Measurements from ENCODE around the gene PTPN18. TPM values are rescaled to one million over a fixed set of nuclear protein-coding genes. Genes with fewer than 3 reads are reported as not detected.

Gene PTPN18
- total and polyA plus RNA-seq, 8 donors, result 37.0 to 177 (median 55.5) TPM

- no peak for DNase-seq
- intact Hi-C loops (cut with DNase I; ENCODE audit: low total_unique reads), result no loop called here
- TF ChIP-seq CTCF (IDR thresholded peaks at IDR 0.05), result no peak
- TF ChIP-seq POLR2AphosphoS5 (IDR thresholded peaks at IDR 0.05), result no peak
- no peak for TF ChIP-seq EP300 (IDR thresholded peaks at IDR 0.05)
- no peak for TF ChIP-seq POLR2A (IDR thresholded peaks at IDR 0.05)
- Histone ChIP-seq H3K36me3 (peaks cover 0 to 10% (median 3%) of the 10 kb centered on the region in 4 donors), H3K27me3 (no peaks in the 10 kb centered on the region), H3K4me3 (no peak overlapping the region), H3K4me1 (peaks cover 14 to 44% (median 35%) of the 10 kb centered on the region in 4 donors), H3K9me3 (no peaks in the 10 kb centered on the region), H3K27ac (no peak overlapping the region)
- 44 to 71% (median 50%) methylated on average over 1 of the region's 1 CpG for WGBS, 5 donors
Observed at GRCh38 chr2:130354139-130354428, 1.8 kb upstream of the PTPN18 start.

GRCh38 chr2:130355172-130355577, 681 bp upstream of the PTPN18 start:
- H3K4me1 ChIP-seq, result peaks cover 14 to 44% (median 35%) of the 10 kb centered on the region in 4 donors
- intact Hi-C loops (cut with DNase I; ENCODE audit: low total_unique reads), result no loop called here
- WGBS, 5 donors, result 13 to 25% (median 15%) methylated on average over 16 to 21 of the region's 21 CpGs
- no peaks in the 10 kb centered on the region for H3K9me3 ChIP-seq
- peak overlapping the region; percentile 71 to 87 (median 80) for H3K4me3 ChIP-seq
- H3K36me3 ChIP-seq, result peaks cover 0 to 7% (median 3%) of the 10 kb centered on the region in 4 donors
- peak overlapping the region; percentile 84 to 91 (median 88) for H3K27ac ChIP-seq
- no peak for TF ChIP-seq EP300 (IDR thresholded peaks at IDR 0.05)
- TF ChIP-seq CTCF (IDR thresholded peaks at IDR 0.05), result no peak
- TF ChIP-seq POLR2AphosphoS5 (IDR thresholded peaks at IDR 0.05), result no peak
- no peak for TF ChIP-seq POLR2A (IDR thresholded peaks at IDR 0.05)
- H3K27me3 ChIP-seq, result no peaks in the 10 kb centered on the region
- DNase-seq, result no peak

GRCh38 chr2:130357864-130358263, 2.0 kb downstream of the PTPN18 start:
- H3K27ac ChIP-seq, result no peak overlapping the region
- H3K4me3 ChIP-seq, result no peak overlapping the region
- H3K9me3 ChIP-seq, result no peaks in the 10 kb centered on the region
- 96 to 99% (median 97%) methylated on average over 7 of the region's 7 CpGs for WGBS, 5 donors
- no peak for DNase-seq
- intact Hi-C loops (cut with DNase I; ENCODE audit: low total_unique reads), result no loop called here
- no peaks in the 10 kb centered on the region for H3K27me3 ChIP-seq
- H3K36me3 ChIP-seq, result peaks cover 0 to 7% (median 3%) of the 10 kb centered on the region in 4 donors
- TF ChIP-seq POLR2AphosphoS5 (IDR thresholded peaks at IDR 0.05) (no peak), POLR2A (IDR thresholded peaks at IDR 0.05) (no peak)
- H3K4me1 ChIP-seq, result peaks cover 14 to 37% (median 30%) of the 10 kb centered on the region in 4 donors

GRCh38 chr2:130358420-130359350, 2.8 kb downstream of the PTPN18 start:
- Histone ChIP-seq H3K27me3 (no peaks in the 10 kb centered on the region), H3K4me3 (no peak overlapping the region), H3K27ac (no peak overlapping the region), H3K36me3 (peaks cover 0 to 7% (median 3%) of the 10 kb centered on the region in 4 donors), H3K4me1 (peaks cover 14 to 29% (median 27%) of the 10 kb centered on the region in 4 donors), H3K9me3 (no peaks in the 10 kb centered on the region)
- no peak for TF ChIP-seq POLR2AphosphoS5 (IDR thresholded peaks at IDR 0.05)
- TF ChIP-seq CTCF (IDR thresholded peaks at IDR 0.05), result no peak
- no peak for TF ChIP-seq POLR2A (IDR thresholded peaks at IDR 0.05)
- no peak for TF ChIP-seq EP300 (IDR thresholded peaks at IDR 0.05)
- 90 to 96% (median 93%) methylated on average over 26 to 33 of the region's 33 CpGs for WGBS, 5 donors
- intact Hi-C loops (cut with DNase I; ENCODE audit: low total_unique reads), result no loop called here
- DNase-seq, result no peak

GRCh38 chr2:130359466-130359865, 3.6 kb downstream of the PTPN18 start:
- H3K9me3 ChIP-seq, result no peaks in the 10 kb centered on the region
- WGBS, 5 donors, result 75 to 89% (median 79%) methylated on average over 5 of the region's 5 CpGs
- DNase-seq, result no peak
- no peak overlapping the region for H3K4me3 ChIP-seq
- intact Hi-C loops (cut with DNase I; ENCODE audit: low total_unique reads), result no loop called here
- no peak overlapping the region for H3K27ac ChIP-seq
- peaks cover 0 to 7% (median 3%) of the 10 kb centered on the region in 4 donors for H3K36me3 ChIP-seq
- H3K27me3 ChIP-seq, result no peaks in the 10 kb centered on the region
- peaks cover 14 to 26% (median 20%) of the 10 kb centered on the region in 4 donors for H3K4me1 ChIP-seq
- TF ChIP-seq CTCF (IDR thresholded peaks at IDR 0.05) (no peak), EP300 (IDR thresholded peaks at IDR 0.05) (no peak), POLR2A (IDR thresholded peaks at IDR 0.05) (no peak)

All from stomach (tissue), 9 donors.